ENCODE measurements around the gene HK3.
"Not testable (repeated sequence)": the region's sequence is repeated elsewhere in the genome, so short reads cannot be mapped to it uniquely, and the experiment has no call there.

Gene HK3

GRCh38 chr5:176875014-176875550 lies 24.1 kb downstream of the HK3 start:
- Histone ChIP-seq H4K8ac (ENCODE audit: low read depth, low read length) (no peak overlapping the region), H3K79me2 (ENCODE audit: control insufficient read depth, insufficient read depth, low read length, poor library complexity) (no peaks in the 10 kb centered on the region), H3K14ac (ENCODE audit: low read length) (no peak overlapping the region), H3K4ac (ENCODE audit: low read depth, low read length) (no peak overlapping the region), H2BK5ac (ENCODE audit: low read depth, low read length, poor library complexity) (no peak overlapping the region), H4K91ac (ENCODE audit: low read depth, low read length) (no peak overlapping the region), H4K12ac (ENCODE audit: low read depth, low read length) (no peak overlapping the region), H3K4me2 (ENCODE audit: low read length) (no peak overlapping the region), H3K4me1 (ENCODE audit: control insufficient read depth in 1 of 2, insufficient read depth in 2 of 2, low read length in 2 of 2) (no peaks in the 10 kb centered on the region), H3K9me3 (ENCODE audit: insufficient read depth, low read depth, low read length) (peaks cover 3% of the 10 kb centered on the region), H3K27ac (ENCODE audit: low read depth, low read length) (no peak overlapping the region), H2BK12ac (ENCODE audit: low read length) (no peak overlapping the region), H3K4me3 (ENCODE audit: low read depth, low read length) (no peak overlapping the region), H2BK120ac (ENCODE audit: insufficient read depth, low read length, poor library complexity) (no peak overlapping the region), H3K36me3 (ENCODE audit: control insufficient read depth in 1 of 2, insufficient read depth in 2 of 2, low read length in 2 of 2) (no peaks in the 10 kb centered on the region), H3K23ac (ENCODE audit: low read length) (no peak overlapping the region), H3K18ac (ENCODE audit: low read length) (no peak overlapping the region), H3K27me3 (ENCODE audit: insufficient read depth, low read length) (no peaks in the 10 kb centered on the region), H3K79me1 (ENCODE audit: low read length) (no peaks in the 10 kb centered on the region), H2AK5ac (ENCODE audit: low read length) (no peak overlapping the region), H2AFZ (ENCODE audit: insufficient read depth, low read length, poor library complexity) (no peak overlapping the region), H3K9ac (ENCODE audit: low read length) (no peak overlapping the region)
- WGBS (ENCODE audit: extremely low coverage, insufficient coverage, insufficient read length): no CpG with 5 or more reads among the region's 17 CpGs
- DNase-seq: no peak

- no peaks in the 10 kb centered on the region for H3K4me1 ChIP-seq (ENCODE audit: control insufficient read depth in 1 of 2, insufficient read depth in 2 of 2, low read length in 2 of 2)
- no peak overlapping the region for H4K91ac ChIP-seq (ENCODE audit: low read depth, low read length)
- H2AK5ac ChIP-seq (ENCODE audit: low read length): no peak overlapping the region
- no peak overlapping the region for H3K23ac ChIP-seq (ENCODE audit: low read length)
- peaks cover 2% of the 10 kb centered on the region for H3K9me3 ChIP-seq (ENCODE audit: insufficient read depth, low read depth, low read length)
- H3K79me1 ChIP-seq (ENCODE audit: low read length): no peaks in the 10 kb centered on the region
- no peak overlapping the region for H3K27ac ChIP-seq (ENCODE audit: low read depth, low read length)
- H3K4me3 ChIP-seq (ENCODE audit: low read depth, low read length): no peak overlapping the region
- no peak overlapping the region for H4K12ac ChIP-seq (ENCODE audit: low read depth, low read length)
- DNase-seq: no peak
- no peak overlapping the region for H2AFZ ChIP-seq (ENCODE audit: insufficient read depth, low read length, poor library complexity)
- H3K36me3 ChIP-seq (ENCODE audit: control insufficient read depth in 1 of 2, insufficient read depth in 2 of 2, low read length in 2 of 2): no peaks in the 10 kb centered on the region
- no peak overlapping the region for H3K14ac ChIP-seq (ENCODE audit: low read length)
- no peak overlapping the region for H3K9ac ChIP-seq (ENCODE audit: low read length)
- no peak overlapping the region for H3K18ac ChIP-seq (ENCODE audit: low read length)
- H4K8ac ChIP-seq (ENCODE audit: low read depth, low read length): no peak overlapping the region
- no peak overlapping the region for H2BK120ac ChIP-seq (ENCODE audit: insufficient read depth, low read length, poor library complexity)
- H3K4ac ChIP-seq (ENCODE audit: low read depth, low read length): no peak overlapping the region
- no peak overlapping the region for H2BK12ac ChIP-seq (ENCODE audit: low read length)
- no peak overlapping the region for H3K4me2 ChIP-seq (ENCODE audit: low read length)
- H3K27me3 ChIP-seq (ENCODE audit: insufficient read depth, low read length): no peaks in the 10 kb centered on the region
- no CpG with 5 or more reads among the region's 20 CpGs for WGBS (ENCODE audit: extremely low coverage, insufficient coverage, insufficient read length)
- no peak overlapping the region for H2BK5ac ChIP-seq (ENCODE audit: low read depth, low read length, poor library complexity)
- no peaks in the 10 kb centered on the region for H3K79me2 ChIP-seq (ENCODE audit: control insufficient read depth, insufficient read depth, low read length, poor library complexity)
Measured at GRCh38 chr5:176874198-176874780, 24.9 kb downstream of the HK3 start.

- no peak overlapping the region for H3K14ac ChIP-seq (ENCODE audit: low read length)
- H4K8ac ChIP-seq (ENCODE audit: low read depth, low read length): no peak overlapping the region
- H3K4ac ChIP-seq (ENCODE audit: low read depth, low read length): no peak overlapping the region
- peaks cover 2% of the 10 kb centered on the region for H3K9me3 ChIP-seq (ENCODE audit: insufficient read depth, low read depth, low read length)
- no peak for DNase-seq
- H3K4me2 ChIP-seq (ENCODE audit: low read length): no peak overlapping the region
- H2BK12ac ChIP-seq (ENCODE audit: low read length): no peak overlapping the region
- no peaks in the 10 kb centered on the region for H3K27me3 ChIP-seq (ENCODE audit: insufficient read depth, low read length)
- H3K27ac ChIP-seq (ENCODE audit: low read depth, low read length): no peak overlapping the region
- H4K12ac ChIP-seq (ENCODE audit: low read depth, low read length): no peak overlapping the region
- H3K79me1 ChIP-seq (ENCODE audit: low read length): no peaks in the 10 kb centered on the region
- no peak overlapping the region for H3K23ac ChIP-seq (ENCODE audit: low read length)
- no peak overlapping the region for H2AK5ac ChIP-seq (ENCODE audit: low read length)
- WGBS (ENCODE audit: extremely low coverage, insufficient coverage, insufficient read length): no CpG with 5 or more reads among the region's 16 CpGs
- no peak overlapping the region for H2BK5ac ChIP-seq (ENCODE audit: low read depth, low read length, poor library complexity)
- H2AFZ ChIP-seq (ENCODE audit: insufficient read depth, low read length, poor library complexity): no peak overlapping the region
- no peaks in the 10 kb centered on the region for H3K4me1 ChIP-seq (ENCODE audit: control insufficient read depth in 1 of 2, insufficient read depth in 2 of 2, low read length in 2 of 2)
- no peaks in the 10 kb centered on the region for H3K79me2 ChIP-seq (ENCODE audit: control insufficient read depth, insufficient read depth, low read length, poor library complexity)
- H3K18ac ChIP-seq (ENCODE audit: low read length): no peak overlapping the region
- H4K91ac ChIP-seq (ENCODE audit: low read depth, low read length): no peak overlapping the region
- H3K4me3 ChIP-seq (ENCODE audit: low read depth, low read length): no peak overlapping the region
- no peaks in the 10 kb centered on the region for H3K36me3 ChIP-seq (ENCODE audit: control insufficient read depth in 1 of 2, insufficient read depth in 2 of 2, low read length in 2 of 2)
- H2BK120ac ChIP-seq (ENCODE audit: insufficient read depth, low read length, poor library complexity): no peak overlapping the region
- no peak overlapping the region for H3K9ac ChIP-seq (ENCODE audit: low read length)
Measured at GRCh38 chr5:176873541-176874172, 25.5 kb downstream of the HK3 start.

- not testable (repeated sequence) for H2BK120ac ChIP-seq (ENCODE audit: insufficient read depth, low read length, poor library complexity); H3K27ac ChIP-seq (ENCODE audit: low read depth, low read length); H3K9ac ChIP-seq (ENCODE audit: low read length); H3K9me3 ChIP-seq (ENCODE audit: insufficient read depth, low read depth, low read length); H4K12ac ChIP-seq (ENCODE audit: low read depth, low read length); H3K14ac ChIP-seq (ENCODE audit: low read length); H2AFZ ChIP-seq (ENCODE audit: insufficient read depth, low read length, poor library complexity); H3K36me3 ChIP-seq (ENCODE audit: control insufficient read depth in 1 of 2, insufficient read depth in 2 of 2, low read length in 2 of 2); H3K27me3 ChIP-seq (ENCODE audit: insufficient read depth, low read length); H4K91ac ChIP-seq (ENCODE audit: low read depth, low read length); H3K23ac ChIP-seq (ENCODE audit: low read length); DNase-seq; H2BK12ac ChIP-seq (ENCODE audit: low read length); H3K4me1 ChIP-seq (ENCODE audit: control insufficient read depth in 1 of 2, insufficient read depth in 2 of 2, low read length in 2 of 2); H3K18ac ChIP-seq (ENCODE audit: low read length); H3K4ac ChIP-seq (ENCODE audit: low read depth, low read length); H3K79me2 ChIP-seq (ENCODE audit: control insufficient read depth, insufficient read depth, low read length, poor library complexity); H3K4me3 ChIP-seq (ENCODE audit: low read depth, low read length); H2BK5ac ChIP-seq (ENCODE audit: low read depth, low read length, poor library complexity); H4K8ac ChIP-seq (ENCODE audit: low read depth, low read length); H2AK5ac ChIP-seq (ENCODE audit: low read length); H3K4me2 ChIP-seq (ENCODE audit: low read length); H3K79me1 ChIP-seq (ENCODE audit: low read length)
- no CpG with 5 or more reads among the region's 2 CpGs for WGBS (ENCODE audit: extremely low coverage, insufficient coverage, insufficient read length)
Measured at GRCh38 chr5:176873011-176873410, 26.1 kb downstream of the HK3 start.

Measured in trophoblast cell (in vitro differentiated cells and primary cell).